Thyroid gland (tissue), 4 donors: ENCODE measurements around the gene SMIM24.

ENCODE experiments used
- CTCF ChIP-seq, 6 experiments: fragments of 200-600 bp in 3 of 6; fragments of 450-650 bp in 3 of 6; sonication (generic) in 3 of 6; IDR thresholded peaks; one replicate each; pipeline ENCODE4 v1.5.1; 2016 to 2019; ENCODE audit warnings: antibody characterized with exemption in 6 of 6, mild to moderate bottlenecking in 2 of 6, inconsistent platforms in 1 of 6, moderate library complexity in 1 of 6
- POLR2A ChIP-seq, 2 donors: fragments of 450-650 bp; IDR thresholded peaks; one replicate each; pipeline ENCODE4 v1.6.1; 2017; ENCODE audit warnings: antibody characterized with exemption in 2 of 2, mild to moderate bottlenecking in 2 of 2, moderate library complexity in 1 of 2

- TF ChIP-seq CTCF (IDR thresholded peaks at IDR 0.05): no peak
- TF ChIP-seq POLR2A (IDR thresholded peaks at IDR 0.05): no peak
These were observed 37.9 kb upstream of the SMIM24 start for GRCh38 chr19:3518255-3518654.
